Esophagus muscularis mucosa (tissue), 4 donors: ENCODE results near the gene STXBP3.

Source experiments
- EP300 ChIP-seq: sonication (generic); formaldehyde crosslinking; IDR thresholded peaks from one replicate; pipeline ENCODE4 v1.6.1; 2017; ENCODE audit warnings: antibody characterized with exemption
- POLR2A ChIP-seq: fragments of 450-650 bp; IDR thresholded peaks from one replicate; pipeline ENCODE4 v1.6.1; 2017; ENCODE audit warnings: antibody characterized with exemption, moderate library complexity, mild to moderate bottlenecking, low read depth
- POLR2AphosphoS5 ChIP-seq, 2 donors: sonication (generic); formaldehyde crosslinking; IDR thresholded peaks; one replicate each; pipeline ENCODE4 v1.6.1; 2017; ENCODE audit warnings: antibody characterized with exemption in 2 of 2
- TF ChIP-seq, protein P1 (sequence below), 3 experiments: fragments of 200-600 bp in 2 of 3; fragments of 450-650 bp in 1 of 3; sonication (generic) in 2 of 3; IDR thresholded peaks; one replicate each; pipeline ENCODE4 v1.5.1; 2017 to 2019; ENCODE audit warnings: antibody characterized with exemption in 3 of 3, mild to moderate bottlenecking in 2 of 3, moderate library complexity in 1 of 3

GRCh38 chr1:108850929-108851328 lies 104.5 kb downstream of the STXBP3 start:
- TF ChIP-seq, protein P1, sequence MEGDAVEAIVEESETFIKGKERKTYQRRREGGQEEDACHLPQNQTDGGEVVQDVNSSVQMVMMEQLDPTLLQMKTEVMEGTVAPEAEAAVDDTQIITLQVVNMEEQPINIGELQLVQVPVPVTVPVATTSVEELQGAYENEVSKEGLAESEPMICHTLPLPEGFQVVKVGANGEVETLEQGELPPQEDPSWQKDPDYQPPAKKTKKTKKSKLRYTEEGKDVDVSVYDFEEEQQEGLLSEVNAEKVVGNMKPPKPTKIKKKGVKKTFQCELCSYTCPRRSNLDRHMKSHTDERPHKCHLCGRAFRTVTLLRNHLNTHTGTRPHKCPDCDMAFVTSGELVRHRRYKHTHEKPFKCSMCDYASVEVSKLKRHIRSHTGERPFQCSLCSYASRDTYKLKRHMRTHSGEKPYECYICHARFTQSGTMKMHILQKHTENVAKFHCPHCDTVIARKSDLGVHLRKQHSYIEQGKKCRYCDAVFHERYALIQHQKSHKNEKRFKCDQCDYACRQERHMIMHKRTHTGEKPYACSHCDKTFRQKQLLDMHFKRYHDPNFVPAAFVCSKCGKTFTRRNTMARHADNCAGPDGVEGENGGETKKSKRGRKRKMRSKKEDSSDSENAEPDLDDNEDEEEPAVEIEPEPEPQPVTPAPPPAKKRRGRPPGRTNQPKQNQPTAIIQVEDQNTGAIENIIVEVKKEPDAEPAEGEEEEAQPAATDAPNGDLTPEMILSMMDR (IDR thresholded peaks at IDR 0.05) = no peak
- TF ChIP-seq EP300 (no peak), POLR2A (no peak), POLR2AphosphoS5 (IDR thresholded peaks at IDR 0.05) (no peak)
